HEK293 (cell line): ENCODE measurements around the gene TPM4.

Source experiments
- EGR2 ChIP-seq: fragments of 450-650 bp; formaldehyde crosslinking; IDR thresholded peaks from 2 replicates; pipeline ENCODE4 v1.5.1; 2016; ENCODE audit warnings: low read depth, missing biosample characterization, missing genetic modification characterization
- GLIS2 ChIP-seq: fragments of 450-650 bp; formaldehyde crosslinking; IDR thresholded peaks from 2 replicates; pipeline ENCODE4 v1.5.1; 2016; ENCODE audit warnings: missing biosample characterization, missing genetic modification characterization
- HOXD13 ChIP-seq: sonication (generic); formaldehyde crosslinking; IDR thresholded peaks from 2 replicates; pipeline ENCODE4 v1.8.0; 2022; ENCODE audit warnings: missing genetic modification reagents, borderline replicate concordance
- IKZF3 ChIP-seq: fragments of 450-650 bp; IDR thresholded peaks from 2 replicates; pipeline ENCODE4 v1.5.0; 2018; ENCODE audit warnings: missing biosample characterization, mild to moderate bottlenecking, missing genetic modification characterization, moderate library complexity
- KLF10 ChIP-seq: fragments of 450-650 bp; IDR thresholded peaks from 2 replicates; pipeline ENCODE4 v1.5.1; 2018; ENCODE audit warnings: missing biosample characterization, mild to moderate bottlenecking, missing genetic modification characterization
- MEIS1 ChIP-seq: sonication (generic); formaldehyde crosslinking; IDR thresholded peaks from 2 replicates; pipeline ENCODE4 v1.8.1; 2022; ENCODE audit warnings: missing genetic modification reagents, mild to moderate bottlenecking, borderline replicate concordance
- MZF1 ChIP-seq: fragments of 450-650 bp; formaldehyde crosslinking; IDR thresholded peaks from 2 replicates; pipeline ENCODE4 v1.5.1; 2017; ENCODE audit warnings: missing biosample characterization, missing genetic modification characterization, borderline replicate concordance
- REPIN1 ChIP-seq: fragments of 450-650 bp; formaldehyde crosslinking; IDR thresholded peaks from 2 replicates; pipeline ENCODE4 v1.5.1; 2017; ENCODE audit warnings: missing biosample characterization, missing genetic modification characterization, low read depth
- ZEB2 ChIP-seq: fragments of 450-650 bp; formaldehyde crosslinking; IDR thresholded peaks from 2 replicates; pipeline ENCODE4 v1.5.1; 2016; ENCODE audit warnings: missing biosample characterization, missing genetic modification characterization
- ZFHX2 ChIP-seq: fragments of 450-650 bp; formaldehyde crosslinking; conservative IDR thresholded peaks from 2 replicates; pipeline ENCODE4 v1.5.1; 2016; ENCODE audit warnings: missing biosample characterization, missing genetic modification characterization
- ZFP69B ChIP-seq: fragments of 450-650 bp; formaldehyde crosslinking; IDR thresholded peaks from 2 replicates; pipeline ENCODE4 v1.5.1; 2016; ENCODE audit warnings: missing biosample characterization, missing genetic modification characterization
- ZNF121 ChIP-seq: fragments of 450-650 bp; formaldehyde crosslinking; IDR thresholded peaks from 2 replicates; pipeline ENCODE4 v1.5.1; 2016; ENCODE audit warnings: missing biosample characterization, missing genetic modification characterization
- ZNF140 ChIP-seq: fragments of 450-650 bp; formaldehyde crosslinking; IDR thresholded peaks from 2 replicates; pipeline ENCODE4 v1.5.1; 2016; ENCODE audit warnings: missing biosample characterization, missing genetic modification characterization
- ZNF16 ChIP-seq: fragments of 450-650 bp; formaldehyde crosslinking; IDR thresholded peaks from 2 replicates; pipeline ENCODE4 v1.5.1; 2016; ENCODE audit warnings: low read depth, missing biosample characterization, missing genetic modification characterization
- ZNF169 ChIP-seq: fragments of 450-650 bp; formaldehyde crosslinking; IDR thresholded peaks from 2 replicates; pipeline ENCODE4 v1.5.1; 2016; ENCODE audit warnings: missing biosample characterization, missing genetic modification characterization
- ZNF221 ChIP-seq: fragments of 450-650 bp; formaldehyde crosslinking; IDR thresholded peaks from 2 replicates; pipeline ENCODE4 v1.5.1; 2017; ENCODE audit warnings: missing biosample characterization, missing genetic modification characterization, borderline replicate concordance
- ZNF223 ChIP-seq: fragments of 450-650 bp; formaldehyde crosslinking; IDR thresholded peaks from 2 replicates; pipeline ENCODE4 v1.5.1; 2016; ENCODE audit warnings: missing biosample characterization, missing genetic modification characterization
- ZNF23 ChIP-seq: fragments of 450-650 bp; formaldehyde crosslinking; IDR thresholded peaks from 2 replicates; pipeline ENCODE4 v1.5.1; 2016; ENCODE audit warnings: missing biosample characterization, missing genetic modification characterization, borderline replicate concordance
- ZNF248 ChIP-seq: fragments of 450-650 bp; formaldehyde crosslinking; IDR thresholded peaks from 2 replicates; pipeline ENCODE4 v1.5.1; 2017; ENCODE audit warnings: missing biosample characterization, missing genetic modification characterization
- ZNF335 ChIP-seq: fragments of 450-650 bp; formaldehyde crosslinking; conservative IDR thresholded peaks from 2 replicates; pipeline ENCODE4 v1.5.1; 2016; ENCODE audit warnings: missing biosample characterization, missing genetic modification characterization
- ZNF37A ChIP-seq: fragments of 450-650 bp; IDR thresholded peaks from 2 replicates; pipeline ENCODE4 v1.5.1; 2018; ENCODE audit warnings: missing biosample characterization, missing genetic modification characterization
- ZNF394 ChIP-seq: fragments of 450-650 bp; formaldehyde crosslinking; IDR thresholded peaks from 2 replicates; pipeline ENCODE4 v1.5.1; 2016; ENCODE audit warnings: missing biosample characterization, missing genetic modification characterization, mild to moderate bottlenecking, moderate library complexity, borderline replicate concordance
- ZNF530 ChIP-seq: fragments of 450-650 bp; formaldehyde crosslinking; IDR thresholded peaks from 2 replicates; pipeline ENCODE4 v1.5.1; 2016; ENCODE audit warnings: low read depth, missing biosample characterization, missing genetic modification characterization
- ZNF624 ChIP-seq: fragments of 450-650 bp; formaldehyde crosslinking; IDR thresholded peaks from 2 replicates; pipeline ENCODE4 v1.5.1; 2017; ENCODE audit warnings: missing biosample characterization, missing genetic modification characterization
- ZNF654 ChIP-seq: fragments of 450-650 bp; formaldehyde crosslinking; IDR thresholded peaks from 2 replicates; pipeline ENCODE4 v1.5.1; 2016; ENCODE audit warnings: low read depth, missing biosample characterization, missing genetic modification characterization
- ZNF707 ChIP-seq: fragments of 450-650 bp; formaldehyde crosslinking; IDR thresholded peaks from 2 replicates; pipeline ENCODE4 v1.5.1; 2016; ENCODE audit warnings: missing biosample characterization, missing genetic modification characterization
- ZNF837 ChIP-seq: fragments of 450-650 bp; formaldehyde crosslinking; IDR thresholded peaks from 2 replicates; pipeline ENCODE4 v1.5.1; 2016; ENCODE audit warnings: missing biosample characterization, missing genetic modification characterization
- TF ChIP-seq, protein P1 (sequence below): fragments of 450-650 bp; formaldehyde crosslinking; IDR thresholded peaks from 2 replicates; pipeline ENCODE4 v1.5.1; 2016; ENCODE audit warnings: missing biosample characterization, missing genetic modification characterization, low read depth
- TF ChIP-seq, protein P2 (sequence below): fragments of 450-650 bp; formaldehyde crosslinking; IDR thresholded peaks from 2 replicates; pipeline ENCODE4 v1.5.1; 2016; ENCODE audit warnings: missing biosample characterization, missing genetic modification characterization
- TF ChIP-seq, protein P3 (sequence below): fragments of 450-650 bp; formaldehyde crosslinking; IDR thresholded peaks from 2 replicates; pipeline ENCODE4 v1.5.1; 2017; ENCODE audit warnings: missing biosample characterization, missing genetic modification characterization
- TF ChIP-seq, protein P4 (sequence below): fragments of 450-650 bp; formaldehyde crosslinking; IDR thresholded peaks from 2 replicates; pipeline ENCODE4 v1.5.1; 2016; ENCODE audit warnings: missing biosample characterization, missing genetic modification characterization
- TF ChIP-seq, protein P5 (sequence below): fragments of 450-650 bp; formaldehyde crosslinking; IDR thresholded peaks from 2 replicates; pipeline ENCODE4 v1.5.1; 2017; ENCODE audit warnings: missing biosample characterization, missing genetic modification characterization
- TF ChIP-seq, protein P6 (sequence below): fragments of 450-650 bp; formaldehyde crosslinking; IDR thresholded peaks from 2 replicates; pipeline ENCODE4 v1.5.1; 2016; ENCODE audit warnings: missing biosample characterization, missing genetic modification characterization

The TPM4 gene

DNA sequence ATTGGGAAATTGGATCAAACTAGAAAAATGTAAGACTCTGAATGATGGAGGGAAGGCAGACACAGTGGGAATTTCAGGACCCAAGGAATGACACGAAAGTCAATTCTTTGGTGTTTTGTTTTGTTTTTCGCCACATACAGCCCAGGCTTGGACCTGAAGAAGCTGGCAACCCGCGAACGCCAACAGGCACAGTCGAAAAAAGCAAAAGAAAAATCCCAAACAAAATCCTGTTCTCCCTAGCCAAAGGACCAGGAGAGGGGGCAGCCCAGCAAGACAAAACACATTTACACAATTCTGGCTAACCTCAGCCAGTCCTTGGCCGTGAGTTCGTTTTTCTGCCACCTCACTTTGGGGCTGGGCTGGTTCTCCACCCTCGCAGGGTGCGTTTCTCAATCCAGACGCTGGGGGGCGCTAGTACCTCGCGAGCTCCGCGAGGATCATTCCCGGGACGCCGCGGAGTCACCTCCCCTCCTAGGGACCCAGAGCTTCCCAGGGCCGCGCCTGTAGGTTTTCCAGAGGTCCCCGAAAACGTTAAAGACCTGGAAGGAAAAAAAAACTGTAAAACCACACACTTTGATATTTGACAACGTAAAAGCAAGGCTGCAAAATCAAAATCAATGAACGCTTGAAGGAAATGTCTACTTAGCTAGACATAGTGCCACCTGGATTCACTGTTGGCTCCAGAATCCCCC lies 34.9 kb upstream of the TPM4 start (continued):
- TF ChIP-seq ZNF530 (no peak), MEIS1 (CRISPR knock-in tag) (no peak), REPIN1 (no peak), ZNF140 (tag by site-specific recombination) (no peak), MZF1 (tag by site-specific recombination) (no peak), GLIS2 (0 out of 2 replicates have a peak, but pooled peaks have one; percentile 28), ZFHX2 (no peak), IKZF3 (peak; percentile 91), HOXD13 (CRISPR knock-in tag) (no peak), ZFP69B (tag by site-specific recombination) (no peak), ZNF707 (tag by site-specific recombination) (no peak), EGR2 (tag by site-specific recombination) (no peak), ZNF16 (no peak), ZNF121 (tag by site-specific recombination) (no peak), ZNF335 (tag by site-specific recombination) (peak; percentile 97), ZNF169 (tag by site-specific recombination) (no peak), ZEB2 (tag by site-specific recombination) (no peak), ZNF23 (no peak), ZNF394 (tag by site-specific recombination) (no peak; the same call in 1 of the 2 replicates), ZNF837 (tag by site-specific recombination) (no peak), ZNF248 (tag by site-specific recombination) (no peak), ZNF624 (no peak), ZNF654 (peak; percentile 90), KLF10 (no peak), ZNF37A (tag by site-specific recombination) (no peak), ZNF223 (tag by site-specific recombination) (no peak), ZNF221 (tag by site-specific recombination) (no peak)
- TF ChIP-seq, protein P1, sequence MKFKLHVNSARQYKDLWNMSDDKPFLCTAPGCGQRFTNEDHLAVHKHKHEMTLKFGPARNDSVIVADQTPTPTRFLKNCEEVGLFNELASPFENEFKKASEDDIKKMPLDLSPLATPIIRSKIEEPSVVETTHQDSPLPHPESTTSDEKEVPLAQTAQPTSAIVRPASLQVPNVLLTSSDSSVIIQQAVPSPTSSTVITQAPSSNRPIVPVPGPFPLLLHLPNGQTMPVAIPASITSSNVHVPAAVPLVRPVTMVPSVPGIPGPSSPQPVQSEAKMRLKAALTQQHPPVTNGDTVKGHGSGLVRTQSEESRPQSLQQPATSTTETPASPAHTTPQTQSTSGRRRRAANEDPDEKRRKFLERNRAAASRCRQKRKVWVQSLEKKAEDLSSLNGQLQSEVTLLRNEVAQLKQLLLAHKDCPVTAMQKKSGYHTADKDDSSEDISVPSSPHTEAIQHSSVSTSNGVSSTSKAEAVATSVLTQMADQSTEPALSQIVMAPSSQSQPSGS = no peak
- TF ChIP-seq, protein P2, sequence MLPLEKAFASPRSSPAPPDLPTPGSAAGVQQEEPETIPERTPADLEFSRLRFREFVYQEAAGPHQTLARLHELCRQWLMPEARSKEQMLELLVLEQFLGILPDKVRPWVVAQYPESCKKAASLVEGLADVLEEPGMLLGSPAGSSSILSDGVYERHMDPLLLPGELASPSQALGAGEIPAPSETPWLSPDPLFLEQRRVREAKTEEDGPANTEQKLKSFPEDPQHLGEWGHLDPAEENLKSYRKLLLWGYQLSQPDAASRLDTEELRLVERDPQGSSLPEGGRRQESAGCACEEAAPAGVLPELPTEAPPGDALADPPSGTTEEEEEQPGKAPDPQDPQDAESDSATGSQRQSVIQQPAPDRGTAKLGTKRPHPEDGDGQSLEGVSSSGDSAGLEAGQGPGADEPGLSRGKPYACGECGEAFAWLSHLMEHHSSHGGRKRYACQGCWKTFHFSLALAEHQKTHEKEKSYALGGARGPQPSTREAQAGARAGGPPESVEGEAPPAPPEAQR (tag by site-specific recombination) = no peak
- TF ChIP-seq, protein P3, sequence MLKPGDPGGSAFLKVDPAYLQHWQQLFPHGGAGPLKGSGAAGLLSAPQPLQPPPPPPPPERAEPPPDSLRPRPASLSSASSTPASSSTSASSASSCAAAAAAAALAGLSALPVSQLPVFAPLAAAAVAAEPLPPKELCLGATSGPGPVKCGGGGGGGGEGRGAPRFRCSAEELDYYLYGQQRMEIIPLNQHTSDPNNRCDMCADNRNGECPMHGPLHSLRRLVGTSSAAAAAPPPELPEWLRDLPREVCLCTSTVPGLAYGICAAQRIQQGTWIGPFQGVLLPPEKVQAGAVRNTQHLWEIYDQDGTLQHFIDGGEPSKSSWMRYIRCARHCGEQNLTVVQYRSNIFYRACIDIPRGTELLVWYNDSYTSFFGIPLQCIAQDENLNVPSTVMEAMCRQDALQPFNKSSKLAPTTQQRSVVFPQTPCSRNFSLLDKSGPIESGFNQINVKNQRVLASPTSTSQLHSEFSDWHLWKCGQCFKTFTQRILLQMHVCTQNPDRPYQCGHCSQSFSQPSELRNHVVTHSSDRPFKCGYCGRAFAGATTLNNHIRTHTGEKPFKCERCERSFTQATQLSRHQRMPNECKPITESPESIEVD (tag by site-specific recombination) = no peak
- TF ChIP-seq, protein P4, sequence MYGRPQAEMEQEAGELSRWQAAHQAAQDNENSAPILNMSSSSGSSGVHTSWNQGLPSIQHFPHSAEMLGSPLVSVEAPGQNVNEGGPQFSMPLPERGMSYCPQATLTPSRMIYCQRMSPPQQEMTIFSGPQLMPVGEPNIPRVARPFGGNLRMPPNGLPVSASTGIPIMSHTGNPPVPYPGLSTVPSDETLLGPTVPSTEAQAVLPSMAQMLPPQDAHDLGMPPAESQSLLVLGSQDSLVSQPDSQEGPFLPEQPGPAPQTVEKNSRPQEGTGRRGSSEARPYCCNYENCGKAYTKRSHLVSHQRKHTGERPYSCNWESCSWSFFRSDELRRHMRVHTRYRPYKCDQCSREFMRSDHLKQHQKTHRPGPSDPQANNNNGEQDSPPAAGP = no peak
- TF ChIP-seq, protein P5, sequence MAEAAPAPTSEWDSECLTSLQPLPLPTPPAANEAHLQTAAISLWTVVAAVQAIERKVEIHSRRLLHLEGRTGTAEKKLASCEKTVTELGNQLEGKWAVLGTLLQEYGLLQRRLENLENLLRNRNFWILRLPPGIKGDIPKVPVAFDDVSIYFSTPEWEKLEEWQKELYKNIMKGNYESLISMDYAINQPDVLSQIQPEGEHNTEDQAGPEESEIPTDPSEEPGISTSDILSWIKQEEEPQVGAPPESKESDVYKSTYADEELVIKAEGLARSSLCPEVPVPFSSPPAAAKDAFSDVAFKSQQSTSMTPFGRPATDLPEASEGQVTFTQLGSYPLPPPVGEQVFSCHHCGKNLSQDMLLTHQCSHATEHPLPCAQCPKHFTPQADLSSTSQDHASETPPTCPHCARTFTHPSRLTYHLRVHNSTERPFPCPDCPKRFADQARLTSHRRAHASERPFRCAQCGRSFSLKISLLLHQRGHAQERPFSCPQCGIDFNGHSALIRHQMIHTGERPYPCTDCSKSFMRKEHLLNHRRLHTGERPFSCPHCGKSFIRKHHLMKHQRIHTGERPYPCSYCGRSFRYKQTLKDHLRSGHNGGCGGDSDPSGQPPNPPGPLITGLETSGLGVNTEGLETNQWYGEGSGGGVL (tag by site-specific recombination) = no peak
- TF ChIP-seq, protein P6, sequence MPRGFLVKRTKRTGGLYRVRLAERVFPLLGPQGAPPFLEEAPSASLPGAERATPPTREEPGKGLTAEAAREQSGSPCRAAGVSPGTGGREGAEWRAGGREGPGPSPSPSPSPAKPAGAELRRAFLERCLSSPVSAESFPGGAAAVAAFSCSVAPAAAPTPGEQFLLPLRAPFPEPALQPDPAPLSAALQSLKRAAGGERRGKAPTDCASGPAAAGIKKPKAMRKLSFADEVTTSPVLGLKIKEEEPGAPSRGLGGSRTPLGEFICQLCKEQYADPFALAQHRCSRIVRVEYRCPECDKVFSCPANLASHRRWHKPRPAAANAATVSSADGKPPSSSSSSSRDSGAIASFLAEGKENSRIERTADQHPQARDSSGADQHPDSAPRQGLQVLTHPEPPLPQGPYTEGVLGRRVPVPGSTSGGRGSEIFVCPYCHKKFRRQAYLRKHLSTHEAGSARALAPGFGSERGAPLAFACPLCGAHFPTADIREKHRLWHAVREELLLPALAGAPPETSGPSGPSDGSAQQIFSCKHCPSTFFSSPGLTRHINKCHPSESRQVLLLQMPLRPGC = no peak
